HepG2 (cell line): ENCODE data around the gene TNFAIP2. TPM values are rescaled to one million over a fixed set of nuclear protein-coding genes. Genes with fewer than 3 reads are reported as not detected.

Experiments
- ATAC-seq: fragments of 200-7000 bp; cut with Tn5 transposase; 3 replicates; pipeline ENCODE4 v1.9.1; 2020; ENCODE audit warnings: mild to moderate bottlenecking, moderate library complexity
- BruUV-seq: library from RNA; stranded (reverse); fragments of 400-500 nt; replicated peaks from 2 replicates; lab custom pipeline; 2021; lab: Mats Ljungman, UMichigan
- CTCF ChIA-PET: fragments of 300-600 bp; formaldehyde crosslinking; extraction: SDS; loops from one replicate; lab custom pipeline; 2021; ENCODE audit warnings: low total read pairs, inconsistent platforms, low intra/inter-chr PET ratio; lab: Yijun Ruan, JAX
- POLR2A ChIA-PET: fragments of 350-600 bp; sonication (Branson Sonifier 250); formaldehyde crosslinking; loops from one replicate; lab custom pipeline; 2020; ENCODE audit warnings: antibody characterized with exemption, inconsistent platforms; lab: Yijun Ruan, JAX
- DNase-seq: peaks from one replicate; pipeline ENCODE4 v3.0.0-alpha.2; 2015; ENCODE audit warnings: low spot score
- FAIRE-seq: peaks from 3 replicates; lab custom pipeline; 2011; peaks lifted over from hg19 to GRCh38; lab: Jason Lieb, UNC
- H2AFZ ChIP-seq: one replicate; pipeline ENCODE4 v1.6.1; 2011; ENCODE audit warnings: low read length, inconsistent platforms
- H3K27ac ChIP-seq: fragments of 300-600 bp; 3 replicates; pipeline ENCODE4 v1.8.0; 2011; ENCODE audit warnings: mixed run types, mild to moderate bottlenecking, mixed read lengths, low read length, inconsistent platforms; ENCODE audit not compliant: insufficient read depth; ENCODE audit errors: extremely low read length
- H3K27me3 ChIP-seq, 2 experiments: fragments of 200-600 bp in 1 of 2; 2 replicates in 1 of 2; 3 replicates in 1 of 2; pipeline versions ENCODE4 v1.6.0 to v1.8.0; 2011; ENCODE audit warnings: low read length in 2 of 2, mild to moderate bottlenecking in 2 of 2, moderate library complexity in 2 of 2, inconsistent platforms in 1 of 2; ENCODE audit not compliant: insufficient read depth in 2 of 2, control insufficient read depth in 1 of 2
- H3K36me3 ChIP-seq, 2 experiments: fragments of 200-600 bp in 1 of 2; replicated peaks in 1 of 2; 2 replicates in 1 of 2; 3 replicates in 1 of 2; pipeline versions ENCODE4 v1.5.1 to v1.8.0; 2011; ENCODE audit warnings: low read length in 2 of 2, inconsistent platforms in 1 of 2; ENCODE audit not compliant: insufficient read depth in 2 of 2, control insufficient read depth in 1 of 2
- H3K4me1 ChIP-seq: 2 replicates; pipeline ENCODE4 v1.5.1; 2012; ENCODE audit warnings: low read length, inconsistent platforms; ENCODE audit not compliant: insufficient read depth
- H3K4me2 ChIP-seq: 2 replicates; pipeline ENCODE4 v1.6.0; 2011; ENCODE audit warnings: low read depth, low read length, inconsistent platforms
- H3K4me3 ChIP-seq, 3 experiments: fragments of 200-600 bp in 1 of 3; sonication (generic), shearing (Covaris generic) in 1 of 3; replicated peaks in 1 of 3; 2 replicates each; pipeline ENCODE4 v1.5.1; 2011 to 2016; ENCODE audit warnings: low read length in 3 of 3, inconsistent platforms in 2 of 3, low read depth in 2 of 3, mild to moderate bottlenecking in 2 of 3, control low read depth in 1 of 3, mixed read lengths in 1 of 3; ENCODE audit not compliant: insufficient read depth in 1 of 3
- H3K79me2 ChIP-seq: one replicate; pipeline ENCODE4 v1.6.1; 2011; ENCODE audit warnings: low read length, inconsistent platforms; ENCODE audit not compliant: insufficient read depth
- H3K9ac ChIP-seq: 2 replicates; pipeline ENCODE4 v1.6.0; 2011; ENCODE audit warnings: mild to moderate bottlenecking, low read depth, low read length, inconsistent platforms; ENCODE audit not compliant: insufficient read depth
- H3K9me3 ChIP-seq: 2 replicates; pipeline ENCODE4 v1.5.1; 2012; ENCODE audit warnings: mild to moderate bottlenecking, low read length
- H4K20me1 ChIP-seq: 2 replicates; pipeline ENCODE4 v1.6.0; 2011; ENCODE audit warnings: inconsistent platforms, mild to moderate bottlenecking, low read length, moderate library complexity; ENCODE audit not compliant: insufficient read depth
- HNF1B ChIP-seq: sonication (generic); formaldehyde crosslinking; IDR thresholded peaks from 2 replicates; pipeline ENCODE4 v1.5.1; 2020; ENCODE audit warnings: mild to moderate bottlenecking, moderate library complexity, missing genetic modification reagents
- KDM5A ChIP-seq: fragments of 200-600 bp; sonication (generic); IDR thresholded peaks from 2 replicates; pipeline ENCODE4 v1.7.0; 2018; ENCODE audit warnings: antibody characterized with exemption, mild to moderate bottlenecking, low read length, borderline replicate concordance
- MIER3 ChIP-seq: IDR thresholded peaks from 2 replicates; pipeline ENCODE4 v1.6.1; 2016; ENCODE audit warnings: missing compliant biosample characterization, borderline replicate concordance
- NRL ChIP-seq: sonication (generic); formaldehyde crosslinking; IDR thresholded peaks from 2 replicates; pipeline ENCODE4 v1.5.0; 2020; ENCODE audit warnings: missing genetic modification reagents, mild to moderate bottlenecking, moderate library complexity, borderline replicate concordance
- SNRNP70 ChIP-seq: fragments of 200-400 bp; formaldehyde crosslinking; IDR thresholded peaks from 2 replicates; pipeline ENCODE4 v1.6.1; 2017; ENCODE audit warnings: mild to moderate bottlenecking, low read depth, low read length, moderate library complexity
- SOX6 ChIP-seq, 2 experiments: fragments of 450-650 bp in 1 of 2; sonication (generic) in 1 of 2; formaldehyde crosslinking in 1 of 2; IDR thresholded peaks; 2 replicates each; pipeline versions ENCODE4 v1.4.0 to v1.6.1; 2017 to 2020; ENCODE audit warnings: antibody characterized with exemption in 1 of 2, mild to moderate bottlenecking in 1 of 2, missing genetic modification reagents in 1 of 2
- SP4 ChIP-seq: sonication (generic); formaldehyde crosslinking; IDR thresholded peaks from 2 replicates; pipeline ENCODE4 v1.8.1; 2023; ENCODE audit warnings: mild to moderate bottlenecking, missing genetic modification reagents
- TBL1XR1 ChIP-seq: fragments of 150-350 bp; IDR thresholded peaks from 2 replicates; pipeline ENCODE4 v1.6.1; 2014; ENCODE audit warnings: borderline replicate concordance, low read length; ENCODE audit not compliant: partially characterized antibody
- ZFP82 ChIP-seq: sonication (generic); formaldehyde crosslinking; IDR thresholded peaks from 2 replicates; pipeline ENCODE4 v1.5.1; 2020; ENCODE audit warnings: mild to moderate bottlenecking, missing genetic modification reagents, borderline replicate concordance
- ZNF10 ChIP-seq: sonication (generic); formaldehyde crosslinking; IDR thresholded peaks from 2 replicates; pipeline ENCODE4 v1.4.0; 2020; ENCODE audit warnings: mild to moderate bottlenecking, low read depth, missing genetic modification reagents, borderline replicate concordance
- ZNF12 ChIP-seq: sonication (generic); formaldehyde crosslinking; IDR thresholded peaks from 2 replicates; pipeline ENCODE4 v1.5.0; 2020; ENCODE audit warnings: missing genetic modification reagents
- ZNF205 ChIP-seq: IDR thresholded peaks from 2 replicates; pipeline ENCODE4 v1.6.1; 2018; ENCODE audit warnings: missing biosample characterization, missing genetic modification reagents
- ZNF331 ChIP-seq: sonication (generic); formaldehyde crosslinking; IDR thresholded peaks from 2 replicates; pipeline ENCODE4 v1.4.0; 2020; ENCODE audit warnings: missing genetic modification reagents
- ZNF414 ChIP-seq: sonication (generic); formaldehyde crosslinking; IDR thresholded peaks from 2 replicates; pipeline ENCODE4 v1.5.0; 2020; ENCODE audit warnings: missing genetic modification reagents
- ZNF432 ChIP-seq: sonication (generic); formaldehyde crosslinking; IDR thresholded peaks from 2 replicates; pipeline ENCODE4 v1.5.0; 2020; ENCODE audit warnings: missing genetic modification reagents, mild to moderate bottlenecking, borderline replicate concordance
- ZNF543 ChIP-seq: sonication (generic); formaldehyde crosslinking; IDR thresholded peaks from 2 replicates; pipeline ENCODE4 v1.4.0; 2020; ENCODE audit warnings: mild to moderate bottlenecking, missing genetic modification reagents
- ZNF629 ChIP-seq: sonication (generic); formaldehyde crosslinking; conservative IDR thresholded peaks from 2 replicates; pipeline ENCODE4 v1.5.0; 2020; ENCODE audit warnings: missing genetic modification reagents
- ZNF691 ChIP-seq: sonication (generic); formaldehyde crosslinking; IDR thresholded peaks from 2 replicates; pipeline ENCODE4 v1.4.0; 2020; ENCODE audit warnings: missing genetic modification reagents, low read depth, mild to moderate bottlenecking, borderline replicate concordance
- ZNF781 ChIP-seq: sonication (generic); formaldehyde crosslinking; IDR thresholded peaks from 2 replicates; pipeline ENCODE4 v1.5.1; 2020; ENCODE audit warnings: borderline replicate concordance, mild to moderate bottlenecking, missing genetic modification reagents; ENCODE audit errors: not compliant biosample characterization
- WGBS: methylation state at CpG from one replicate; pipeline ENCODE4 v1.1.6; 2017; ENCODE audit warnings: low lambda C conversion rate; 5-methylcytosine and 5-hydroxymethylcytosine counted together
- in situ Hi-C: cut with HindIII; loops from 2 replicates; pipeline ENCODE4 v1.10.0; 2017; ENCODE audit warnings: low pct_unique_long_range_greater_than_20kb; ENCODE audit not compliant: extremely low pct_ligation_motif_present
- intact Hi-C: fragments of 100-400 bp; cut with micrococcal nuclease; formaldehyde crosslinking; loops from one replicate; pipeline ENCODE4 v1.10.0; 2022; ENCODE audit not compliant: unreplicated experiment
- polyA plus RNA-seq, 8 experiments: library from polyadenylated mRNA; depleted of rRNA in 3 of 8; stranded (reverse) in 7 of 8; unstranded in 1 of 8; fragments of >200 nt; fragmentation: Illumina TruSeq in 4 of 8; extraction: Trizol in 4 of 8; gene quantifications; 2 replicates each; pipeline versions ENCODE4 v1.2.1 to v1.2.3, GENCODE V29; 2011 to 2016; ENCODE audit warnings: low read depth in 4 of 8, missing spikeins in 1 of 8, mixed read lengths in 1 of 8; ENCODE audit not compliant: insufficient read depth in 1 of 8
- total RNA-seq, 5 experiments: library from RNA; depleted of rRNA; stranded (reverse); fragments of >200 nt; fragmentation: Illumina TruSeq; extraction: Trizol; gene quantifications; 2 replicates each; pipeline ENCODE4 v1.2.3, GENCODE V29; 2016; ENCODE audit warnings: low read depth in 1 of 5

Gene TNFAIP2
- total and polyA plus RNA-seq, 2 of the 13 experiments (the other 11 are each of a cell fraction or from before 2014, with no cell fraction given), result 0.46 to 1.5 TPM

GRCh38 chr14:103103461-103104388, 19.5 kb upstream of the TNFAIP2 start:
- intact Hi-C loops, result loop anchor here (5.0 kb wide), 1 partner anchor 84 kb away; no protein-coding TSS in a partner anchor
- H3K27me3 ChIP-seq, result no peaks in the 10 kb centered on the region
- peaks cover 17% of the 10 kb centered on the region for H4K20me1 ChIP-seq
- ATAC-seq (peak; percentile 58), DNase-seq (peak; percentile 87), FAIRE-seq (peak; percentile 4)
- ChIA-PET CTCF (interaction anchor here (0.9 kb wide), 1 partner anchor 189 kb away, joined by 3 read pairs; no protein-coding TSS in a partner anchor), POLR2A (interaction anchor here (0.9 to 4.1 kb wide), 12 partner anchors 9 to 230 kb away, joined by 3 to 39 read pairs (median 5); partner anchors contain the start of genes EIF5 and EXOC3L4)
- peak overlapping the region; percentile 43 to 71 (median 61) for H3K4me3 ChIP-seq
- peaks cover 12% of the 10 kb centered on the region for H3K79me2 ChIP-seq
- H3K27ac ChIP-seq, result peak overlapping the region; percentile 76
- in situ Hi-C loops, result no loop called here
- H3K4me1 ChIP-seq, result peaks cover 87% of the 10 kb centered on the region
- peaks cover 5 to 6% of the 10 kb centered on the region in 2 experiments; a peak in 2 of 5 replicates for H3K36me3 ChIP-seq
- H3K9me3 ChIP-seq, result no peaks in the 10 kb centered on the region
- BruUV-seq, result no TSS peak
- peak overlapping the region; percentile 49 for H3K9ac ChIP-seq
- WGBS, result 2% methylated on average over 8 of the region's 68 CpGs
- H3K4me2 ChIP-seq, result peak overlapping the region; percentile 84
- no peak overlapping the region for H2AFZ ChIP-seq
- TF ChIP-seq SP4 (CRISPR knock-in tag) (peak; percentile 77; the same call in 1 of the 2 replicates), SOX6 (IDR thresholded peaks at IDR 0.05) (no peak), SOX6 (CRISPR knock-in tag; IDR thresholded peaks at IDR 0.05) (peak; percentile 77), HNF1B (peak; percentile 79), KDM5A (no peak), ZNF781 (peak; percentile 60), ZNF691 (peak; percentile 58; the same call in 1 of the 2 replicates), ZNF331 (CRISPR knock-in tag) (no peak; the same call in 1 of the 2 replicates), SNRNP70 (no peak), ZNF205 (CRISPR knock-in tag) (no peak), ZNF414 (CRISPR knock-in tag) (peak; percentile 89; the same call in 1 of the 2 replicates), TBL1XR1 (no peak), MIER3 (CRISPR knock-in tag) (no peak), ZNF12 (no peak), ZFP82 (CRISPR knock-in tag) (0 out of 2 replicates have a peak, but pooled peaks have one; percentile 79), ZNF10 (CRISPR knock-in tag) (no peak), ZNF543 (CRISPR knock-in tag) (peak; percentile 68; the same call in 1 of the 2 replicates), ZNF432 (no peak), NRL (no peak; the same call in none of the 2 replicates), ZNF629 (CRISPR knock-in tag) (no peak; the same call in 1 of the 2 replicates)
